ENCODE measurements around the gene SLC4A2. TPM values are rescaled to one million over a fixed set of nuclear protein-coding genes. Genes with fewer than 3 reads are reported as not detected.

The SLC4A2 gene
- total RNA-seq, 2 donors from 2014 or later: 48.9 to 99.6 TPM

DNA sequence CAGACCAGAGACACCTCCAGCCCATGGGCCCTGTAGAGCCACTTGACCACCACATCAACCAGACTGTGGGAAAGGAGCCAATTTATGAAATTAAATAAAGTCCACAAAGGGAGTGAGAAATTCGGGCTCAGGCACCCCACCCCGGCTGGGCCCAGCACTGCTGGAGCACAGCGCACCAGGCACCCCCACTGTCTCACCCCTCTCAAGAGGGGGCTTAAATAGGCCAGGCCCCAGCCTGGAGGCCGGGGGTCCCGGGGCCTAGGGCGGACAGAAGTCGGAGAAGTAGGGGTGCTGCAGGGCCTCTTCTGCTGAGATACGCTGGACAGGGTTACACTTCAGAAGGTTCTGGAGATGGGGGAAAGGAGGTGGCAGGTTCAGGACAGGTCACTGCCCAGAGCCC lies 5.6 kb upstream of the SLC4A2 start:
- Mint-ChIP-seq H3K36me3 (no peaks in the 10 kb centered on the region), H3K9me3 (no peaks in the 10 kb centered on the region), H3K27ac (no peak overlapping the region)
- DNase-seq (ENCODE audit: low spot score in 2 of 2) (no peak), ATAC-seq (no peak)

DNA sequence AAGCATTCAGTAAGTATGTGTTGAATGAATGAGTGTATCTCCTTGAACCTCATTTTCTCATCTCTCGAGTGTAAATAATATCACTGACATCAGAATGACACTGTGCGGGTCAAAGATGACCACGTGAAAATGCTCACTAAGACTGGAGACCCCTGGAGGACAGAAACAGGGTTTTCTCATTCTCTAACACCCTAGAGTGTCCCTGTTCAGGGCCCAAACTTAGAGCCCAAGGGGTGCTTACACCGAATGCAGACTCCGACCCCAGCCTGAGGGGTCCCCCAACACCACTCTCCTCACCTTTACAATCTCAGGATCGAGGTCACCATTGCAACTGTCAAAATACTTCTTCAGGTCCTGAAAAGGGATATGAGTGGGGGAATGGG lies 3.1 kb upstream of the SLC4A2 start:
- H3K27ac Mint-ChIP-seq: no peak overlapping the region
- no peak for ATAC-seq
- DNase-seq (ENCODE audit: low spot score in 2 of 2): no peak
- no peaks in the 10 kb centered on the region for H3K36me3 Mint-ChIP-seq
- H3K9me3 Mint-ChIP-seq: no peaks in the 10 kb centered on the region

DNA sequence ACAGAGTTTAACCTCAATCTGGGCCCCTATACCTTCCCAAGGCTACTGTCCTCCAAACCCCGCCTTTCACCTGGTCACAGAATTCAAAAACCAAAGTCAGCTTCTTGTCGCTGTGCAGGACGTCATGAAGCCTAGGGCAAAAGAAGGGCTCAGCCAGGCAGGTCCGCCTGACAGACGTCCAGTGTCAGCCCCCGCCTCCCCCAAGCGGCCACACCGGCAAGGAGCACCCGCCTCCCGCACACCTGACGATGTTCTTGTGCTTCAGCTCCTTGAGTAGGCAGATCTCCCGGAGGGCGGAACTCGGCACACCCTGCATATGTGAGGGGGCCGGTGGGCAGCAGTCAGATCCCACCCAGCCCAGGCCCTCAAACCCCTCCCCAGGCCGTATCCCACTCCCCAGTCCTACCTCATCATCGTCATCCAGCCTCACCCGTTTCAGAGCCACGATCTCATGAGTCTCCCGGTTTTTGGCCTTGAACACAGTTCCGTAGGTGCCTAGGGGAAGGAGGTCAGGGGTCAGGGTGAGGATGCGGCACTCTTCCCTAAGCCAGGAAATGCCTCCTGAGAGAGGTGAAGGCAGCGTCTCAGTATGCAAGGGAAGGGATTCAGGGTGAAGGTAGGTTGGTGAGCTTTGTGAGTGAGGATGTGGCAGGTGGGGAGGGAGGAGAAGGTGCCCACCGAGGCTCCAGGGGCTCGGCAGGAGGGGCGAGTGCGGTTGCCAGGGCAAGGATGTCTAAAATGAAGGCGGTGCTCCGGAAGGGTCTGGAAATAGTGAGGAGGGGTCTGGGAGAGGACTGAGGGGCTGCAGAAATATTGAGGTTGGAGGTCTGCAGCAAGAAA lies 2.5 kb upstream of the SLC4A2 start:
- DNase-seq (ENCODE audit: low spot score in 2 of 2): no peak
- H3K27ac Mint-ChIP-seq: peak overlapping the region; percentile 33 to 86
- no peaks in the 10 kb centered on the region for H3K9me3 Mint-ChIP-seq
- no peaks in the 10 kb centered on the region for H3K36me3 Mint-ChIP-seq
- ATAC-seq: no peak

DNA sequence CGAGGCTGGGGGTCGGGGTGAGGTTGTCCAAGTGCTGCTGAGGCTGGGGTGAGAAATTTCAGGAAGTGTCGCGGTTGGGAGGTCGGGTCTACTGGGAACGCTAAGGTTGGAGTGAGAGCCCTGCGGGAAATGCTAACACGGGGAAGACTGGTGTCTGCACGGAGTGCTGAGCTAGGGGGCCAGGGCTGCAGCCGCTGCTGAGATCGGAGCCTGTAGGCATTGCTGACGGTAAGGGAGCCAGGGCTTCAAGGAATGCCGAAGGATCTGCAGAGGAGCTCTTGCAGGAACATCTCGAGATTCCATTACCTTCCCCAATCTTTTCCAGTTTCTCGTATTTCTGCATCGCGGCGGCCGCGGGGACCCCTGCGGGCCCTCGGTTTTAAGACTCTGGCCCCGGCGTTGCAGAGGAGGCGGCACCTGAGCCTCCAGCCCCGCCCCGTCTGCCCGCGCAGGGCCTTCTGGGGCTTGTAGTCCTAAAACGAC lies 1.8 kb upstream of the SLC4A2 start, which contains the start of gene CDK5:
TSS of gene CDK5 (minus strand) at position 392 of the 483 bp plus-strand sequence. CDS start at position 343, 49 bp downstream.
- Mint-ChIP-seq H3K9me3 (no peaks in the 10 kb centered on the region), H3K36me3 (no peaks in the 10 kb centered on the region), H3K27ac (peak within 1 kb of the TSS; percentile 86 to 90)
- DNase-seq (ENCODE audit: low spot score in 2 of 2): no peak
- peak; percentile 0 to 1 for ATAC-seq

DNA sequence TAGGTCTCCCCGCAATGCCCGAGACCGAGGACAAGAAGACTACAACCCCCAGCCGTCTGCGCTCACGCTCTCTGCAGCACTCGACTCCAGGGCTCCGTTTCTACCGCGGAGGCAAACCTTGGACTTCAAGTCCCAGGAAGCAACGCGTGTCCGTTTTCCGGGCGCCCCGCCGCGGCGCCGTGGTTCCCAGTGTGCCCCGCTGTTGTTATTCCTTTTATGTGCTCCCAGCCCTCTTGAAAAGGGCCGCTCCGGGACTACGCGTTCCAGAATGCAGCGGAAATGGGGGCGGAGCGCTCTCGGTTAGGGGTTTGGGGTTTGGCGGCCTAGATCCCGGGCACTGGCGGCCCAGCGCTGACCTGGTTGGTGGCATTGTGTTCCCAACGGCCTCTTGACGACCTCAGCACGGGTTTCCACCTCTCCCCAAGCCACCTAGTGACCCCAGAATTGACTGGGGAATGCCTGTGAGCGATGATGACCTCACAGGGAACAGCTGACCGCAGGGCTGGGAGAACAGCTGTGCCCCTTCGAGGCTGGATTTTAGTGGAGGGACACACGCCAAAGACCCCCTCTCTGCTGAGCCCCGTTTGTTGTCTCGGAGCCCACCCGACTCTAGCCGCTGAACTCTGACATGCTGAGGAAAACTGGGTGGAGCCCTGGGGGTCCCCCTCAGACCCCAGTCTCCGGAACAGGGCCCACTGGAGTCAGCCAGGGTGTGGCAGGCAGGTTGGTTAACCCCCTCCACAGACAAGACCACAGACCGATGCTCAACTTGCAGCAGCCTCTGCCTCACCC lies 1.2 kb upstream of the SLC4A2 start:
- H3K36me3 Mint-ChIP-seq: no peaks in the 10 kb centered on the region
- ATAC-seq (peak; percentile 92 to 95), DNase-seq (ENCODE audit: low spot score in 2 of 2) (peak; percentile 93)
- H3K27ac Mint-ChIP-seq: peak overlapping the region; percentile 86 to 90
- H3K9me3 Mint-ChIP-seq: no peaks in the 10 kb centered on the region

DNA sequence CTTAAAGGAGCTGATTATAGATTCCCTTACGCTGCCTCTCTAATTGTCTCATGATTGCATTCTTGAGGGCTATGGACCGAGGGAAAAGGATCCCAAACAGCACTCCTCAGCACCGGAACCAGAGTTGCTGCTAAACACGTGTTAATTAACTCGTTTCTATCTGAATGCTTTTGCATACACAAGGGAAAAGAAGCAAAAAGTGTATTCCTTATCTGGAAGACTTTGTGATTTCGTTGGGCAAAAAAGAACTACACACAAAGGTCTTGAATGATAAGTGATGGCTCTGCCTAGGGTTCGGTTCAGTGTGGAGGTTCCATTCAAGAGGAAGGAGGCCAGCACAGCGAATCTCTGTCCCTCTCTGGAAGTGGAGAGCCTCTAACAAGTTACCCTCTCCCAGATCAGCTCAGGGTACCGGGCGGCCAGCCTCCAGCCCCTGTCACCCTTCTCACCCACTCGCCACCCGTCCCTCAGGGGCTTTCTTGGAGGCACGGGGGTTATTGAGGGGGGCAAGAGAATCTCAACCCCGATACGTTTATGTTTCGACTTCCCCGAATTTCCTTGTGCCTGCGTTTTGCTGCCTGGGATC lies 515 bp upstream of the SLC4A2 start:
- DNase-seq (ENCODE audit: low spot score in 2 of 2) (peak in 1 of 2 donors; percentile 33), ATAC-seq (no peak)
- H3K9me3 Mint-ChIP-seq: no peaks in the 10 kb centered on the region
- peak overlapping the region; percentile 86 to 90 for H3K27ac Mint-ChIP-seq
- no peaks in the 10 kb centered on the region for H3K36me3 Mint-ChIP-seq

DNA sequence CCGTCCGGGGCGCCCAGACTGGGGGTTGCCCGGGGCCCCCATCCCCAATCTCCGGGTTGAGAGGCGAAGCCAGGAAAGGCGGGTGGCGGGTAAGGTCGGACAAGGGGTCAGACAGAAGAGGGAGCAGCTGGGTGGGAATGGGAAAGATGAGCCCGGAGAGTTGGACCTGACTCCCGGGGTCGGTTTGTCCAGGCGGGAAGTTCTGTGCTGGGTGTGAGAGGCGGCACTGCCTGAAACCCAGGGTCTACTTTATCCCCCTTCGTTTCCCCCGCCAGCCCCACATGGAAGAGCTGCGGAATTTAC lies 675 bp downstream of the SLC4A2 start:
- Mint-ChIP-seq H3K27ac (peak overlapping the region; percentile 79 to 86), H3K36me3 (no peaks in the 10 kb centered on the region), H3K9me3 (no peaks in the 10 kb centered on the region)
- ATAC-seq: no peak
- DNase-seq (ENCODE audit: low spot score in 2 of 2): no peak

DNA sequence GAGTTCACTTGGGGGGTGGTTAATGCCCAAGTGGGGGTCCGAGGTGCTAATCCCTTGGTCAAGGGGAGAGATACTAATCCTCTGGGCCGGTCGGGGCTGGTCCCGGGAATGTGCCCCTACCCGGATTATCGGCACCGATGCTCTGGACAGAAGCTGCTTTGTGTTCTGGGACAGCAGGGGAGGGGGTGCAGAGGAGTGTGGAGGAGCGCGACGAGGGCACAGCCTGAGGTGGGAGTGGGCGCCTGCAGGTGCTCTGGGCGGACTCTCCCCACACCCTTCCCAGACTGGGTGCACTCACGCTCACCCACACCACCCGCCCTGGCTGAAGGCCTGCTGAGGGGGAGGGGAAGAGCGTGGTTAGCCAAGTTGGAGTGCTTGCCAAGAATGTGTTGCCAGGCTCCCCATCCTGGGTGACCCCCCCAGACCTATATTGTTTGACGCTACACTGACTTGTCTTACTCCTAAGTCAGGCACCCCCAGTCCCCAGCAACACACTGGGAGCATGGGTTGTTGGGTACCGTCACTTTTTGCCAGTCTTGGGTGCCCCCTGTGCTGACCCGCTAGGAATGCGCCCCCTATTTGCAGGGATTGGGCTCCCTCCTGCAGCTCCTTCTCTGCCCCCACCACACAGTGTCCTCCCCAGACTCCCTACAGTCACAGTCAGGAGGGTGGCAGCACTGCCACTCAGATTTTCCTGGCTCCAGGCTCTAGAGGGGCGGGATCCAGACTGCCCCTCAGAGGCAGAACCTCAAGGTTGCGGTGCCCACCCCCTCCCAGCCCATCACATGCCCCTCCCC lies 1.2 kb downstream of the SLC4A2 start:
- no peak for ATAC-seq
- Mint-ChIP-seq H3K27ac (peak overlapping the region; percentile 86 to 90), H3K36me3 (no peaks in the 10 kb centered on the region), H3K9me3 (no peaks in the 10 kb centered on the region)
- DNase-seq (ENCODE audit: low spot score in 2 of 2): no peak

DNA sequence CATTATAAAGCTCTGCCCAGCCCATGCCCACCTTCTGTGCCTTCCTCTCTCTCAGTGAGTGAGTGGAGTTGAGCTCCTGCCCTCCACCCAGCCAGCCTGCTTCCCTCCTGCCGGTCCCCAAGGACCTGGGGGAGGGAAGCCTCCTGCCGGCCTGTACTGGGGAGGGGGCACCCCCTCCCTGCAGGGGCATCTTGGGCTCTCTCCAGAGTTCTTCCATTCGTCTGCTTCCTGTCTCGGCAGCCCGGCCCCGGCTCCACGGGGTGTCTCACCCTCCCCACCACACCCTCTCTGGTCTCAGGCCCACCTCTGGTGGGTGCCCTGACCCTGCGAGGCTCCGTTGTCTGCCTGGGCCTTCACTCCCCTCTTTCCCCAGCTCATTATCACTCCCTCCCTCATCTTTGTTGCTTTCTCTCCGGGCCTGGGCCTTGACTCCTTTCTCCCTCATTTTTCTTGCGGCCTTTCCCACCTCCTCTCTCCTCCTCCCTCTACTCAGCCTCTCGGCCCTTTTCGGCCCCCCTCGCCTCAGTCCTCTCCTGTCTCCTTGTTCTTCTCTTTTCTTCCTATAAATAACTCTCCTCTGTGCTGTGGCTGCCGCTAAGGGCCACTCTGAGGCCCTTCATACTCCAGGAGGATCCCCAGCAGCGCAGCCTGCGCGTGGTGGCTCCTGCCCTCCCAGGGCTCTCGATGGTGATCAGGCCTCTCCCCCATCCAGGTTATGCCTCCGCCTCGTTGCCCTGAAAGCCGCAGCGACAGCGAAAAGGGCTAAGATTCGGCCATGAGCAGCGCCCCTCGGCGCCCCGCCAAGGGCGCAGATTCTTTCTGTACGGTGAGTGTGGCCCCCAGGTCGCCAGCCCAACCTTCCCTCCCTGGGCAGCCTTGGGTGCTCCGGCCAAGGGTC lies 2.1 kb downstream of the SLC4A2 start:
- Mint-ChIP-seq H3K36me3 (no peaks in the 10 kb centered on the region), H3K27ac (peak overlapping the region; percentile 5 to 67), H3K9me3 (no peaks in the 10 kb centered on the region)
- ATAC-seq (no peak), DNase-seq (ENCODE audit: low spot score in 2 of 2) (no peak)

DNA sequence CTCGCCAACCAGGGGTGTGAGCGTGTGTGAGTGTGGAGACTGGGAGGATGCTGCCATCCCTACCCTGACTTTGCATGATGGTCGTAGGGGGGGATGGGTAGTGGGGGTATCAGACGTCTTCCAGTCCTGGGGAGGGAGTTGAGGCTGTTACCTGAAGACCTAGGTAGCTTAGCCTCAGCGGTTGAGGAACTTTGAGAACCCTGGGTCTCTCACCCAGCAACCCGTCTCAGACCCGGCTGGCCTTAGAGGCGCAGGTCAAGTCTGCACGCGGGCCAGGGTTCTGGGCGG lies 2.7 kb downstream of the SLC4A2 start:
- Mint-ChIP-seq H3K27ac (peak overlapping the region in 1 of 2 donors; percentile 67), H3K9me3 (no peaks in the 10 kb centered on the region)
- no peak for DNase-seq (ENCODE audit: low spot score in 2 of 2)

DNA sequence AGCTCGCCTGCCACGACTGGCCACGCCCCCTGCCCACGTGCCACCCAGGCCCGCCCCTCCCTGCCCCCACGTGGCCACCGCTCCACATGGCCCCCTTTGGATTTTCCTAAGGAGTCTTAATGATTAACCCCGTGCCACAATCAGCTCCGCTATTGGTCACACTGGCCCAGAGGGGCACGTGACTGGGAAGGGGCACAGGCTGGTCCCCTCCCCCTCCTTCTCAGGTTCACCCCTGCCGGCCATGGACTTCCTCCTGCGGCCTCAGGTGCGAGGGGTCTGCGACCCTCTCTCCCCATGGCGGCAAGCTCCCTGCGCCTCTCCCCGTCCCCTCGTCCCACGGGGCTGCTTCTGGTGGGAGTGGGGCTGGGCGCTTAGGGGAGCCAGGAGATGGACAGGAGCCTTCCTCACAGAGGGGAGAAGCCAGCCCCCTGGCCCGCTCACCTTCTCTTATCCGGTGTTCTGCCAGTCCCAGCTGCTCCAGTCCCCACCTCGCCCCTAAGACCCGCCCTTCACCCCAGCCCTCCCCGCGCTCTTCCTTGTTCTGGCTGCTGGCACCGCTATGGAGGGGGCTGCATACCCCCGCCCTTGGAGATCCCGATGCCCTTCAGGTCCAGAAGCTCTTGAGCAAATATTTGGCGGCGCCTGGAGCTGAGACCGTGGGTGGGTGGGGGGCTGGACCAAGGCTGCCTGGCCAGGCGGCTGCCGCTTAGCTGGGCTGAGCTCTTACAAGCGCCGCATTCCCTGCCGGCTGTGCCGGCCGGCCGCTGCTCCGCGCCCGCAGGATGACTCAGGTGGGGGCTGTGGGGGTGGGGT lies 3.2 kb downstream of the SLC4A2 start:
- ATAC-seq (no peak), DNase-seq (ENCODE audit: low spot score in 2 of 2) (no peak)
- H3K27ac Mint-ChIP-seq: no peak overlapping the region
- no peaks in the 10 kb centered on the region for H3K9me3 Mint-ChIP-seq
- H3K36me3 Mint-ChIP-seq: no peaks in the 10 kb centered on the region

More for the DNA sequence above, 2.7 kb downstream of the SLC4A2 start:
- ATAC-seq: no peak
- H3K36me3 Mint-ChIP-seq: no peaks in the 10 kb centered on the region

DNA sequence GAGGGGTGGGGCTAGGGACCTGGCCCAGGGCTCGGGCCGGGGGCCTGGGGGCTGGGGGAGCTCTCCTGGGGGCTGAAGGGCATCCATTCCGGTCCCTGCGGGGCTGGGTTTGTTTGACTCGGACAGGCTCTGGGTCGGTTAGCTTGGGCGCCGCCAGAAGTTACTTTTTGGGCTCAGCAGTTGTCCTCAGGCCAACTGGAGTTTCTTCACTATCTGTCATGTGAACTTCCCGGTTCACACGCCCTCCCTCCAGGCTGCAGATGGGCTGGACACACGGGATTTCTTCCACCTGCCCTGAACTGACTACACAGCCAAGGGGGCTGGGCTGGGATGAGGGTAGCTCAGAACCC lies 3.8 kb downstream of the SLC4A2 start:
- ATAC-seq (no peak), DNase-seq (ENCODE audit: low spot score in 2 of 2) (no peak)
- no peaks in the 10 kb centered on the region for H3K36me3 Mint-ChIP-seq
- peak overlapping the region in 1 of 2 donors; percentile 36 for H3K27ac Mint-ChIP-seq
- H3K9me3 Mint-ChIP-seq: no peaks in the 10 kb centered on the region

DNA sequence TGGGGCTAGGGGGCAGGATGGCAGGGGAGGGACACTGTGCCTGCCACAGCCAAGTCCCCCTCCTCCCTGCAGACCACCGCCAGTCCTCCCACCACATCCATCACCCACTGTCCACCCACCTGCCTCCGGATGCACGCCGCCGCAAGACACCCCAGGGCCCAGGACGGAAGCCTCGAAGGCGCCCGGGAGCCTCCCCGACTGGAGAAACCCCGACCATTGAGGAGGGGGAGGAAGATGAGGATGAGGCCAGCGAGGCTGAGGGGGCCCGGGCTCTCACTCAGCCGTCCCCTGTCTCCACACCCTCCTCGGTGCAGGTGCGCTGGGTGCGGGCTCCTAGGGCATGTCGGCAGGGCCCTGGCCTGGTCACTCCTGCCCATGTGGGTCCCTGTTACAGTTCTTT lies 5.1 kb downstream of the SLC4A2 start:
- no peak for DNase-seq (ENCODE audit: low spot score in 2 of 2)
- no peaks in the 10 kb centered on the region for H3K36me3 Mint-ChIP-seq
- no peak overlapping the region for H3K27ac Mint-ChIP-seq
- ATAC-seq: no peak
- H3K9me3 Mint-ChIP-seq: no peaks in the 10 kb centered on the region

DNA sequence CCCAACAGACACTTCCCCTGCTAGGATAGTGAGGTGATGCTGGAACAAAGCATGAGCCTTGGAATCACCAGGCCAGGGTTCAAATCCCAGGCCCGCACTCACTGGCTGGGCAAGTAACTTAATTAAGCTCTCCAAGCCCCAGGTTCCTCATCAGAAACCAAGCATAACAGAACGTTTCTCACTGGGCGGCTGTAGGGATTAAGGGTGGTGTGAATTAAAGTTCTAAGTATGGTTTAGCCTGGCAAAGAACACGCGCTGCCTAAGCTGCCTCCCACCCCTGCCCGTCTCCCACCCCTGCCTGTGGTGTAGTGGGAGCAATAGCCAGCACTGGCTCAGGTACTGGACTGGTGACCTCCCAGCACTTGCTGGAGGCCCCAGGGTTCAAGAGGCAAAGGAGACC lies 5.6 kb downstream of the SLC4A2 start:
- Mint-ChIP-seq H3K27ac (peak overlapping the region in 1 of 2 donors; percentile 53), H3K36me3 (no peaks in the 10 kb centered on the region), H3K9me3 (no peaks in the 10 kb centered on the region)
- no peak for DNase-seq (ENCODE audit: low spot score in 2 of 2)
- no peak for ATAC-seq

DNA sequence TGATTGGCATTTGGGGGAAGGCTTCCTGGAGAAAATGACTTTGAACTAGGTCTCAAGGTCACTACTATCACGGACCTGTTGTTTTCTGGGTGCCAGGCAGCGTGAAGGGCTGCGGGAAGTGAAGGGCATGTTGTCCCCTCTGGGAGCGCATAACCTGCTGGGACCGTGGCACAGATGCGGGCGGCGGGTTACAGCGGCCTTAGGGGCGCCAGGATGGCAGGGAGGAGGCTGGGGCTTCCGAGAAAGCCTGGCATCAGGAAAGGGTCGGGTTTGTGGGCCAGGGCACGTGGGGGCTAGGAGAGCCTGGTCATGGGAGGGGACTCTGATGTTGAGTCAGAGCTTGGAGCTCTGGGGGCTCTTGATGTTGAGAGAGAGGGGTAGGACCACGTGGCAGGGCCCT lies 6.1 kb downstream of the SLC4A2 start:
- ATAC-seq (no peak), DNase-seq (ENCODE audit: low spot score in 2 of 2) (no peak)
- Mint-ChIP-seq H3K9me3 (no peaks in the 10 kb centered on the region), H3K27ac (peak overlapping the region; percentile 53 to 92), H3K36me3 (no peaks in the 10 kb centered on the region)

Data from activated naive CD4-positive, alpha-beta T cell treated with anti-CD3 and anti-CD28 coated beads, Interleukin-2, amount 50 U/mL, for 72 hours (primary cell).